Right forelimb (tissue), 1 donor: ENCODE data around the gene PLEKHH1.
"Not testable (repeated sequence)": the region's sequence is repeated elsewhere in the genome, so short reads cannot be mapped to it uniquely, and the experiment has no call there.

Source experiments
- DNase-seq: peaks from one replicate; pipeline ENCODE4 v3.0.0-alpha.2; 2018

The PLEKHH1 gene

GRCh38 chr14:67536087-67536486, 3.0 kb downstream of the PLEKHH1 start:
- no peak for DNase-seq

GRCh38 chr14:67537736-67538135, 4.6 kb downstream of the PLEKHH1 start:
- no peak for DNase-seq

GRCh38 chr14:67538501-67538900, 5.4 kb downstream of the PLEKHH1 start:
- DNase-seq, result no peak

- DNase-seq, result no peak
Observed at GRCh38 chr14:67539116-67539515, 6.0 kb downstream of the PLEKHH1 start.

GRCh38 chr14:67541448-67542387, 8.6 kb downstream of the PLEKHH1 start:
- DNase-seq, result no peak

GRCh38 chr14:67542620-67543019, 9.5 kb downstream of the PLEKHH1 start:
- DNase-seq, result not testable (repeated sequence)

- no peak for DNase-seq
Observed at GRCh38 chr14:67544590-67544989, 11.5 kb downstream of the PLEKHH1 start.

GRCh38 chr14:67547224-67547780, 14.2 kb downstream of the PLEKHH1 start:
- no peak for DNase-seq

- no peak for DNase-seq
Observed at GRCh38 chr14:67549734-67550133, 16.6 kb downstream of the PLEKHH1 start.

GRCh38 chr14:67551123-67551522, 18.0 kb downstream of the PLEKHH1 start:
- no peak for DNase-seq

GRCh38 chr14:67551940-67552339, 18.9 kb downstream of the PLEKHH1 start:
- no peak for DNase-seq

GRCh38 chr14:67553547-67553946, 20.5 kb downstream of the PLEKHH1 start:
- DNase-seq, result no peak

GRCh38 chr14:67554341-67554740, 21.3 kb downstream of the PLEKHH1 start:
- no peak for DNase-seq

- DNase-seq, result no peak
Observed at GRCh38 chr14:67555518-67556090, 22.5 kb downstream of the PLEKHH1 start.

GRCh38 chr14:67556671-67557070, 23.6 kb downstream of the PLEKHH1 start:
- DNase-seq, result no peak

GRCh38 chr14:67557118-67557517, 24.0 kb downstream of the PLEKHH1 start:
- DNase-seq, result no peak

- no peak for DNase-seq
Observed at GRCh38 chr14:67557656-67558055, 24.6 kb downstream of the PLEKHH1 start.

- DNase-seq, result no peak
Observed at GRCh38 chr14:67559639-67560038, 26.5 kb downstream of the PLEKHH1 start.

- no peak for DNase-seq
Observed at GRCh38 chr14:67562025-67562775, 29.1 kb downstream of the PLEKHH1 start.

- no peak for DNase-seq
Observed at GRCh38 chr14:67562776-67563150, 29.7 kb downstream of the PLEKHH1 start.

GRCh38 chr14:67564236-67564635, 31.1 kb downstream of the PLEKHH1 start:
- DNase-seq, result no peak

- DNase-seq, result no peak
Observed at GRCh38 chr14:67566908-67567307, 33.8 kb downstream of the PLEKHH1 start.

GRCh38 chr14:67567654-67568053, 34.6 kb downstream of the PLEKHH1 start:
- no peak for DNase-seq
